Endometrial microvascular endothelial cells (primary cell): ENCODE measurements around the gene INPP4A. TPM values are rescaled to one million over a fixed set of nuclear protein-coding genes. Genes with fewer than 3 reads are reported as not detected.

ENCODE experiments used
- in situ Hi-C: cut with HindIII; loops from 2 replicates; pipeline ENCODE4 v1.10.0; 2017; ENCODE audit warnings: low sequenced_read_pairs, low pct_unique_long_range_greater_than_20kb; ENCODE audit errors: inconsistent ontology term
- total RNA-seq: library from RNA; depleted of rRNA; stranded (reverse); fragments of >200 nt; gene quantifications from one replicate; pipeline ENCODE4 v1.2.3, GENCODE V29; 2015; ENCODE audit errors: inconsistent ontology term

The INPP4A gene
- total RNA-seq, 1 donor from 2014 or later = 25.3 TPM

DNA sequence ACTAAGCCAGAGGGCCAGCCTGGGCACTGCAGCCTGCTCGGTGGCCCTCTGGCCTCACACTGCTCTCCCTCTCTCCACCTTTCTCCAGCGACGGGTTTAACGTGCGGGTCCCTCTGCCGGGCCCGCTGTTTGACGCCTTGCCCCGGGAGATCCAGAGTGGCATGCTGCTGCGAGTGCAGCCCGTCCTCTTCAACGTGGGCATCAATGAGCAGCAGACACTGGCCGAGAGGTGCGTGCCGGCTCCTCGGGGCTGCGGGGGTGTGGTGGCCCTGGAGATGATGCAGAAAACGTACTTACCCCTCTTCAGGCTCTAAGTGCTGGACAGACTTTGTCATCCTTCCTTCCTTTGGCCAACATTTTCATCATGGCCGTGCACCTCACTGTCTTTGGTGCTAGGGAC lies 121.3 kb downstream of the INPP4A start:
- in situ Hi-C loops = no loop called here

DNA sequence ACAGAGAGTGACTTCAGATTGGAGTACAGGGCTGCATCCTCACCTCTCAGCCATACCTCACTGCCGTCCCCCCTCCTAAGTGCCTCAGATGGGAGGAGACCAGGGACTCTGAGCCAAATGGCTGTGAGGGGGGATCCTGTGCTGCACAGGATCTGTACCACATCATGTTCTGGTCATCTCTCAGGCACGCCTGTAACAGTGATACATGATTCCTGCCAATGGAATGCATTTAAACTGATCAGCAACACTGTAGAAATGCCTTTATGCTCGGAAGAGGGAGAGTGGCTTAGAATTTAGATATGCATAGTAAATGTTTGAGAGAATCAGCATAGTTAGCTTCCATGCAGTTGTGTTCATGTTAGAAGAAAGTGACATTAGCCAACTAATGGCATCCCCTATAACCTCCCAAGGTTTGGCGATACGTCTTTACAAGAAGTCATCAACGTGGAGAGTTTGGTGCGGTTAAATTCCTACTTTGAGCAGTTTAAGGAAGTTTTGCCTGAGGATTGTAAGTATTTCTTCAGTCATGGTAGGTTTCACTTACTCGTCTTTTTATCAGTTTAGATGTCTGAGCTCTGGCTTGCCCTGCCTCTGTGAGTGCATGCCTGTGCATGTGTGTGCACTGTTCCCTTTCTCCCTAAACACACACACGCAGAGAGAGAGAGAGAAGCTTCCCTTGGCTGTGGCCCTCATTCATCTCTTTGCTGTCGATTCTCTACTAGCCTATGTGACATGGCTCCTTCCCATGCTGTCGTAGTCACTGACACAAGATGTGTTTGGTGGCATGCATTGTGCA lies 123.7 kb downstream of the INPP4A start:
- in situ Hi-C loops = no loop called here

DNA sequence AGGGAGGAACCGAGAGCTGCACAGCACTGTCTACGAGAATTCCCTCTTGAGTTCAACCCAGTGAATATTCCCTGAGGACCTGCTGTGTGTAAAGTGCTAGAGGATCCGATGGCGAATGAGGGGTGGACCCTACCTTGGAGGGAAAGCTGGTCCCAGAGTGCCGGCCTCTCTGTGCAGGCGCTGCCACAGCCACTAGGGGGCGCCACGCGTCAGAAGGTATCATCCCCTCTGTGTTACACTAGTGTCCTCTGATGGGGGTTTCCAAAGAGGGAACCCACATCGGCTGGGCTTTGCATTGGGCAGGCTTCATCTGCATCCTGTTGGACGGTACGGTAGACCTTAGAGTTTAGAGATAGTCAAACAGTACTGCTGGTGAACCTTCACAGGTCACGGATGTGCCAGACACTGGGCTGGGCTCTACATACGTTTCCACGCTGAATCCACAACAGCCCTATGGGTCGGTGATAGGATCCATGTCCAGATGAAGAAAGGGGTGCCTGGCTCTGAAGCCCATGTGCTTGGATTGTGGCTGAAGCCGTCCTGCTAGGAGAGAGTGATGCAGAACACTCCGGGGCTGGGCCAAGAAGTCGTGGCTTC lies 124.6 kb downstream of the INPP4A start:
- in situ Hi-C loops = no loop called here

DNA sequence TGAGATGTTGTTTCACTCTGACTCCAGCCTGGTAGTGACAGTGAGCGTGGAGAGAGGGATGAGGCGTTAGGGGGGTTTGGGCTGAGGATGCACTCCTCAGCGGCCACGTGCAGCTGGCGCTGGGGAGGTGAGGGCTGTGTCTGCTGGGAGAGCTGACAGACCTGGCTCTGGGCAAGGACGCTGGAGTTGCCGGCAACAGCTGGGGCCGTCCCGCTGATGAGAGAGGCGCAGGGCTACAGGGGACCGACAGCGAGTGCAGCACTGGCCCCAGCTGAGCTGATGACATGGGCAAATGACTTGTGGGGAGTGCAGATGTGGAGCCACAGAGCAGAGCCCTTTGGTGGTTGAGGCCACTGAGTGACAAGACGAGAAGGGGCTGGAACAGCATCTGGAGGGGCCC lies 125.3 kb downstream of the INPP4A start:
- in situ Hi-C loops = no loop called here

DNA sequence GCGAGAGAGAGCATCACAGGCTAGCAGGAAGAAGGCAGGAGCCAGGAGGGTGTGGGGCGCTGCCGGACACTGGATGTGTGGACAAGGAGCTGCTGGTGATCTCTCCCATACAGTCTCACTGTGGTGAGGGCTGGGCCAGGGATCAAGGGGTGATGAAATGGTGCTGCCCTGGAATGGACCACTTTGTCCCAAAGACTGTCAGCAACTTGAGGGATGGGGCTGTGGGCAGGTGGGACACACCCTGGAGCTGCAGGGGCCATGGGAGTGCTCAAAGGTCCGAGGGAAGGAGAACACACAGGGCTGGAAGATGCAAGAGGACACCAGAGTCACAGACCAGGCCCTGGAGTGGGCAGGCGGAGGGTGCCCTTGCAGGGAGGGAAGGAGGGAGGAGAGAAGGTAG lies 125.7 kb downstream of the INPP4A start:
- in situ Hi-C loops = no loop called here

DNA sequence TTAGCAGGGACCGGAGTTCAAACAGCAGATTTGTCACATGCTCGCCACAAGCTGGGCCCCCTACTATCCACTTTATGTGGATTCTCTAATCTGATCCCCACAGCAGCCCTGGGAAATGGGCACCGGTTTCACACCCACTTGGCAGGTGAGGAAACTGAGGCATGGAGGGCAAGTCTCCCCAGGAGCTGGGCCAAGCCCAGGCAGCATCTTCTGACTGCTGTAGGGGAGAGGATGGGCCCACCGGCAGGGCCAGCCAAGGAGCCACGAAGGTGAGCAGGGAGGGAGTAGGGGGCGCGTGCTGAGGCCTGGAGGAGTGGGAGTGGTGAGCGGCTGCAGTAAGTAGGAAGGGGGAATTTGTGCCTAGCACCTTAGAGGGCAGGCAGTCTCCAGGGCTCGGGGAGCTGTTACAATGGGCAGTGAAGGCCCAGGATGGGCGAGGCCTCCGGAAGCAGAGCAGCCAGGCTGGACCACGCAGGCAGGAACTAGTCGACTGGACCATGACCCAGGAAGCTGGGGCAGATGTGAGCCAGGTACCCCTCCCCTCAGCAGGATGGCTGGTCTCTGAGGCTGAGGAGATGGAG lies 126.6 kb downstream of the INPP4A start:
- in situ Hi-C loops = no loop called here

DNA sequence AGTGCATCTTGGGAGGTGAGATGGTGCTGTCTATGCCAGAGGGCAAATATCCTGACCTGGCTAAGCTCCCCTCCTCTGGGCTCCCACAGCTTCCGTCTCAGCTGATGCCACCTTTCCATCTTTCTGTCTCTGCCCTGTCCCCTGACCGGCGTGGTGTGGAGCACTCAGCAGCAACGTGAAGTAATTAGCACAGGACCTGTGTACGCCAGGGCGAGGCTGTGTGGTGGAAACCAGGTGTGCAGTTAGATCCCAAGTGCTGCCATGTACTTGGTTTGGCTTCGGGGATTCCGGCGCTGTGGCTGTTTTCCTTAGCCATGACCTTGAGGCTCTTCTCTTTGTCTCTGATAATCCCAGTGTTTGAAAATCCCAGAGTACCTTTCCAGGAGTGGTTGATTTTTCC lies 127.1 kb downstream of the INPP4A start:
- in situ Hi-C loops = no loop called here

DNA sequence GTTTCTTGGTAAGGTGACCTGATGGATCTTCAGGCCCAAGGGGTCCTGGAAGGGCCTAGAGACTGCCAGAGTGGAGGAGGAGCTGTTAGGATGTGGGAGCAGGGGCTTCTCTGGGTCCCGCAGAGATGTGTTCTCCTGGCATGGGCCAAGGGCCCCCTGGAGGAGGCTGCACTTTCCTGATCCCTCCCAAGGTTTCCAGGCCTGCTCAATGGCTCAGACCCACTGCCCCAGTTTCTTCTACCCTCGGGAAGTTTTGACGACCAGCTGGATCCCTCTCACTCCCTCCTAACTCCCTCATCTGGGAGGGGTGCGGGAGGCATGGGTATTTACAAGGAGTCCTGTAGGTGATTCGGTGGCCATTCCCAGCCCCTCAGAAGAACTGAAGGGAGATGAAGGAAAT lies 127.6 kb downstream of the INPP4A start:
- in situ Hi-C loops = no loop called here

DNA sequence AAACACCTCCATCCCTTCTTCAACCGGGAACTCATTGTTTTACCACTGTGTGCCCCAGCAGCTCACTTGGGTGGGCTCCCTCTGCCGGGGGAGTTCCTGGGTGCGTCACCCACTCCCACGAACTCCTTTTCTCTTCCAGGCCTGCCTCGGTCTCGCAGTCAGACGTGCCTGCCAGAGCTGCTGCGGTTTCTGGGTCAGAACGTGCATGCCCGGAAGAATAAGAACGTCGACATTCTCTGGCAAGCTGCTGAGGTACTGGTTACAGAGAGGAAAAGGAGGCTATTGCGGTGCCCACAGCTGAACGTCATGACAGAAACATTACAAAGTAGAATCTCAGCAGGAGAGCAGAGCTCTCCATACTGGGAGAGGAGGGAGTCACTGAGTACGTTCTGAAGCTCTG lies 128.0 kb downstream of the INPP4A start:
- in situ Hi-C loops = no loop called here

DNA sequence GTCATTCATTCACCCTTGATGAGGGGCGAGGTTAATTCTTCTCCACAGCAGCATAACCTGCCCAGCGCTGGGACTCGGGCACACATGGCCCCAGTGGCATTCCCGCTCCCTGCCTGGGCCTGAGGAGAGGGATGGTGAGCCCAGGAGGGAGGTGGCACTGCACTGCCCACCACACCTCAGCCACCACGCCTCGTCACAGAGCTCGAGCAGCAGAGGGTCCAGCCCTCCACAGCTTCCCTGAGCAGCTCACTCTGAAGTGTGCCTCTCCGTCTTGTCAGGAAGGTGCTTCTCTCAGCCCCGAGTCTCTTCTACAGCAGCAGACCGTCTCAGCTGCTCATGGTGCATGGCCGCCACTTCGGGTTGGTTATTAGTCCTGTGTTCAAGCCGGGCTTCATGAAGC lies 128.8 kb downstream of the INPP4A start:
- in situ Hi-C loops = no loop called here

DNA sequence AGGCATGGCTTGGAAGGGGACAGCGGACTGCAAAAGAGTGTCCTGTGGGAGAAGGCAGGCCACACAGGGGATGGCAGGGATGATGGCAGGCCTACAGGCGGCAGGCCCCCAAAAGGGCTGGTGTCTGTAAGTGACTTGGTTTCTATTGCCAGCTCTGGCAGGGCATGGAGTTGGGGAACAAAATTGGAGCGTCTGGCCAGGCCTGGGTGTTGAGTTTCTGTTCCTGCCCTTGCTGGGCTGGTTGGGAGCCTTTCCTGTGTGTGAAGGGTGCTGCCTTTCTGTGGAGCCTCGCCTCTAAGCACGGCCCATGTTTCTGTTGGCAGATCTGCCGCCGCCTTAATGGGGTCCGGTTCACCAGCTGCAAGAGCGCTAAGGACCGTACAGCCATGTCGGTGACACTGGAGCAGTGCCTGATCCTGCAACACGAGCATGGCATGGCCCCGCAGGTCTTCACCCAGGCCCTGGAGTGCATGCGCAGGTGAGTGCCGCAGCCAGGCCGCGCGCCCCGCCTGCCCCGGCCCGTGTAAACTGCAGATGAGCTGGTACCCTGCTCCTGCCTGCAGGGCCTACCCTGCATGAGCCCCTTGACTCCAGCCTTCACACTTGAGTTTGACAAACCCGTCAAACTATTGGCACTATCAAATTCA lies 132.1 kb downstream of the INPP4A start:
- in situ Hi-C loops = no loop called here

DNA sequence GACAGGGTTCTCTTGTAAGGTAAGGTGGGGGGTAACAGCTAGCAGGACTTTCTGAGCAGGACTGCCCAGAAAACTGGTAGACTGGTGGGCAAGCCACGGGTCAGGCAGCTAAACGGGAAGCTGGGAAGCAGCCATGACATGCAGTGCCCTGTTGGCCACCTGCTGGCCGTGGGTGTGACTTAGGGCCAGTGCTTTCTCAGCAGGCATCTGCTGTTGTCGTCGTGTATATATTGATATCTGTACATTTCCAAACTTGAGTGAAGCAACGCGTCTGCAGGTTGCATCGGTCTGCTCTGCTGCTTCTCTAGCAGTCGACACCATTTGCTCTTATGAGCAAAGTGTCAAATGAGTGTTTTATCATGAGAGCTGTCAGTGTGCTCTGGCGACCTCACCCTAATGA lies 132.7 kb downstream of the INPP4A start:
- in situ Hi-C loops = no loop called here

DNA sequence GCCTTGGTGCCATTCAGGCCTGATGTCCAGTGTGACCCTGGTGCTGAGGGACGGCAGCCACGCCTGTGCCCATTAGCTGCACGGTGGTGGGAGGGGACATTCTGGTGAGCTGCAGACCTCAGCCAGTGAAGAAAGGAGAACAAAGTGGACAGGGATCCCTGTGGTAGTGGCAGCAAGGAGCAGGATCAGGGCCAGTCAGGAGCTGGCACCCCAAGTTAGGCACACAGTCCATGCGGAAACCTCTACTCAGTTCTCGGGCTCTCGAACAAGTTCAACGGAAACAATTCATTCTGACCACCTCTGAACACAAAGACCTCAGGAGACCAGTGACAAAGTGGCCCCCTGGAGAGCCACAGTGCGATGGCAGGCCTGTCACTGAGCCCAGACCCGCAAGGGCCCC lies 133.6 kb downstream of the INPP4A start:
- in situ Hi-C loops = no loop called here

DNA sequence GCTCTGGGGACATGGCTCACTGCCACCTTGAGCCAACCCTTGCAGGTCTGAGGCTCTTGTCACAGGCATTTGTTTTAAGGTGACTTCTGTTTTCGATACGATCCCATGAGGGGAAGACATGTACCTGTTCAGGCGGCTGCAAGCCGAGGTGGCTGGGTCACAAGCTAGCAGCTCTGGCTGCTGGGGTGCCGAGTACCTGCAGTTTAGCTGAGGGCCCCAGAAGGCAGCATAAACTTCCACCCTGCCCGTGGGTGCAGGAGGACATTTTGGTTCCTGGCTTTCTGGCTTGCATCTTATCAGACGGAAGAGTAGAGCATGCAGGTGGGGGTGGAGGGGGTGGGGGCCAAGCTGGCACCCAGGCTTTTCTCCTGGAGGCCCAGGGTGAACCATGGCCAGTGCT lies 135.3 kb downstream of the INPP4A start:
- in situ Hi-C loops = no loop called here

DNA sequence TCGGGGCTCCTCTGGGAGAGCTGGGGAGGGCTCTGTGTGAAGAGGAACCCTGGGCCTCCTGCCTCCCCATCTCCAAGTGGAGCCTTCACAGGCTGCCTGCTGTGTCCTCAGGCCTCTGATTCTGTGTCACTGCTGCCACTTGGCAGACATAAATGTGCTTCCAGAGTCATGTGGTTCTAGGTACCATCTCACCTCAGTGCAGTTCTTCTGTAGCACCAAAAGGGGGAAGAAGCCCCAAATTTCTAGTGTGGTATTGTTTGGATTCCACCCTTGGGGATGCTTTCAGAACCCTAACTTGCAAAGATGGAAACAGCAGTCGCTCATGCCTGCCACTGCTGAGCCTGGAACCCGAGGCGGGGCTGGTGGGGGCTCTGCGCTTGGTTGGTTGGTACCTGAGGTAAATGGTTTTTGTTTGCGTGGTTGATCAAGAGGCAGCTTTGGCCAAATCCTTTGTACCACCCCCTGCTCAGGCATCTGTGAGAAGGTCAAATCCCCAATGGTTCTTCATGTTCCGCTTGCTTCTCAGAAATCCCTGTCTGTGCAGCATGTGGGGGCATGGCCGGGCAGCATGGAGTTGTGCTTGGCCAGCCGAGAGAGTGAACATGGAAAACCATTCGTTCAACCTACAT lies 136.1 kb downstream of the INPP4A start:
- in situ Hi-C loops = no loop called here

DNA sequence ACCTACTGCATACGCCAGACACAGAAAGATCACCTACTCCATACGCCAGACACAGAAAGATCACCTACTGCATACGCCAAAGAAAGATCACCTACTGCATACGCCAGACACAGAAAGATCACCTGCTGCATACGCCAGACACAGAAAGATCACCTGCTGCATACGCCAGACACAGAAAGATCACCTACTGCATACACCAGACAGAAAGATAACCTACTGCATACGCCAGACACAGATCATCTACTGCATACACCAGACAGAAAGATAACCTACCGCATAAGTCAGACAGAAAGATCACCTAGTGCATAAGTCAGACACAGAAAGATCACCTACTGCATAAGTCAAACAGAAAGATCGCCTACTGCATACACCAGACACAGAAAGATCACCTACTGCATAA lies 137.9 kb downstream of the INPP4A start:
- in situ Hi-C loops = no loop called here

DNA sequence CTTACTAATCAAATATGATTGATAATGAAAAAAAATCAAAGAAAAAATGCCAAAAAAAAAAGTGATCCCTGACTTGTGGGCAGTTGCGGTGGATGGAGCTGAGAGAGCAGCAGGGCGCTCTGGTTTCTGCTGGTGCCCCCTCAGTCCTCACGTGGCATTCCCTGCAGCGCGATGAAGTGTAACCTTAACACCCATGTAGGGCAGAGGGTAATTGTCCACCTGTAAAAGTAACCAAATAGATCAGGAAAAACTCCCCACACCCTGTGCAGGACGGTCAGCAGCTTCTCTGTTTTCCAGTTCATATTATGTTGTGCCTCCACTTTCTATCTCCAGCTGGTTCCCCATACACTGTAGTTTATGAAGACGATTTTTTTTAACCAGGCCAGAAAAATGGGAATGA lies 138.6 kb downstream of the INPP4A start:
- in situ Hi-C loops = no loop called here

DNA sequence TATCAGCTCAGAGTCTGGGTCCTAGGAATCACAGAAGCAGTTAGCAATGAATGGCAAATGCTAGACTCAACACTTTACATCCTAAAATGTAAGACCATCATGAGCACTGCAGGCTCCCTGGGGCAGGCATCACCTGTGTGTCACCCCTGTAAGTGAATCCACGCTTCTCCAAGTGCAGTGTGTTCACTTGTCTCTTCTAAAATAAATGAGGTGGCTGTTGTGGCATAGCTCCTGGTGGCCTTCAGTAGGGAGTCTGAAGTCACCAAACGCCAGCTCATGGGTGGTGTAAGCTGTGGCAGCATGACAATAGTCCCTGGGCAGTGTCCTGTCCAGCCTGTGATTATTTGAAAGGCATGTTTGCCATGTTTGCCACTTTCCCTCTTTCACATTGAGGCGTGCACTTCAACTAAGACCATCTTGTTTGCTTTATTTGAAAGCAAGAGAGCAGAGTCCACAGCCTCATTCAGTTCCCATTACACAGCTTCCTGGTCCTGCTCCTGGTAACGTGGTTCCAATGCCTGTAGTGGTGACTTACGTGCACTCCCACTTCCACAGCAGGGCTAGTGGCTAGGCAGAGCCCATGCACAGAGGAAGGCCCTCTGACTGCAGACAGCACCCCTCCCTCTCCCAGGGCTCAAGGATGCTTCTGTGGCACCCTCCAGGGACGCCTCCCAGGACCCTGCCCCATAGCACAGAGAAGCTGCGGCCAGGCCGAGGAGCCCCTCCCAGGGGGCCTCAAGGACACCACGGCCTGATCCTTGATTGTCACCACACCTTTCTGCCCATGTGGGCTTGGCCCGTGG lies 139.4 kb downstream of the INPP4A start:
- in situ Hi-C loops = no loop called here

DNA sequence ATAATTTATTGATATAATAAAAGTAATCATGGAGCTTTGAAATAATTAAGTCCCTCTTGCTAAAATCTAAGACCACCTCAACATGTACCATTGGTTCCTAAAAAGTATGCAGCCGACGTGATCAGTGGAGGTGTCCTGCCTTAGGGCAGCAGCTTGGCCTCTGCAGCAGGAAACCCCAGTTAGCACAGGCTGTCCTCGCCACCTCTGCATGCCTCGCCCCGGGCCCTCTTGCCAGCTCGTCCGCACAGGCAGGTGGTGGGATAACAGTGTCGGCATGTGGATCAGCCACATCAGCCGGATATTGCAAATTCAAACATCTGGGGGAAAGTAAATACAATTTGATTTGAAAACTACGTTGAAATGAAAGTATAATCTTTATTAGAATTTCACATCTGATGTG lies 140.7 kb downstream of the INPP4A start:
- in situ Hi-C loops = no loop called here
